GM12878 (cell line): ENCODE results near the gene USP10.

ENCODE experiments used
- EZH2 ChIP-seq: IDR thresholded peaks from 2 replicates; pipeline ENCODE4 v1.6.1; 2012; ENCODE audit warnings: low read depth, mild to moderate bottlenecking, control low read depth, inconsistent platforms, low read length, borderline replicate concordance; ENCODE audit not compliant: control insufficient read depth
- PKNOX1 ChIP-seq: fragments of 450-650 bp; IDR thresholded peaks from 2 replicates; pipeline ENCODE4 v1.6.1; 2016; ENCODE audit warnings: mild to moderate bottlenecking
- TF ChIP-seq, protein P1 (sequence below): fragments of 450-650 bp; IDR thresholded peaks from 2 replicates; pipeline ENCODE4 v1.6.1; 2017; ENCODE audit warnings: antibody characterized with exemption, mild to moderate bottlenecking, moderate library complexity
- TF ChIP-seq, protein P2 (sequence below), 3 experiments: IDR thresholded peaks in 2 of 3; conservative IDR thresholded peaks in 1 of 3; 2 replicates each; pipeline ENCODE4 v1.5.1; 2011; ENCODE audit warnings: low read depth in 3 of 3, low read length in 3 of 3, mild to moderate bottlenecking in 3 of 3, control low read depth in 2 of 3, moderate library complexity in 2 of 3, inconsistent platforms in 1 of 3, mixed read lengths in 1 of 3; ENCODE audit not compliant: control insufficient read depth in 2 of 3, insufficient read depth in 1 of 3; ENCODE audit errors: extremely low read depth in 1 of 3

GRCh38 chr16:84759061-84759460, 59.3 kb downstream of the USP10 start:
- TF ChIP-seq, protein P1, sequence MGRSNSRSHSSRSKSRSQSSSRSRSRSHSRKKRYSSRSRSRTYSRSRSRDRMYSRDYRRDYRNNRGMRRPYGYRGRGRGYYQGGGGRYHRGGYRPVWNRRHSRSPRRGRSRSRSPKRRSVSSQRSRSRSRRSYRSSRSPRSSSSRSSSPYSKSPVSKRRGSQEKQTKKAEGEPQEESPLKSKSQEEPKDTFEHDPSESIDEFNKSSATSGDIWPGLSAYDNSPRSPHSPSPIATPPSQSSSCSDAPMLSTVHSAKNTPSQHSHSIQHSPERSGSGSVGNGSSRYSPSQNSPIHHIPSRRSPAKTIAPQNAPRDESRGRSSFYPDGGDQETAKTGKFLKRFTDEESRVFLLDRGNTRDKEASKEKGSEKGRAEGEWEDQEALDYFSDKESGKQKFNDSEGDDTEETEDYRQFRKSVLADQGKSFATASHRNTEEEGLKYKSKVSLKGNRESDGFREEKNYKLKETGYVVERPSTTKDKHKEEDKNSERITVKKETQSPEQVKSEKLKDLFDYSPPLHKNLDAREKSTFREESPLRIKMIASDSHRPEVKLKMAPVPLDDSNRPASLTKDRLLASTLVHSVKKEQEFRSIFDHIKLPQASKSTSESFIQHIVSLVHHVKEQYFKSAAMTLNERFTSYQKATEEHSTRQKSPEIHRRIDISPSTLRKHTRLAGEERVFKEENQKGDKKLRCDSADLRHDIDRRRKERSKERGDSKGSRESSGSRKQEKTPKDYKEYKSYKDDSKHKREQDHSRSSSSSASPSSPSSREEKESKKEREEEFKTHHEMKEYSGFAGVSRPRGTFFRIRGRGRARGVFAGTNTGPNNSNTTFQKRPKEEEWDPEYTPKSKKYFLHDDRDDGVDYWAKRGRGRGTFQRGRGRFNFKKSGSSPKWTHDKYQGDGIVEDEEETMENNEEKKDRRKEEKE, result no peak
- TF ChIP-seq, protein P2, sequence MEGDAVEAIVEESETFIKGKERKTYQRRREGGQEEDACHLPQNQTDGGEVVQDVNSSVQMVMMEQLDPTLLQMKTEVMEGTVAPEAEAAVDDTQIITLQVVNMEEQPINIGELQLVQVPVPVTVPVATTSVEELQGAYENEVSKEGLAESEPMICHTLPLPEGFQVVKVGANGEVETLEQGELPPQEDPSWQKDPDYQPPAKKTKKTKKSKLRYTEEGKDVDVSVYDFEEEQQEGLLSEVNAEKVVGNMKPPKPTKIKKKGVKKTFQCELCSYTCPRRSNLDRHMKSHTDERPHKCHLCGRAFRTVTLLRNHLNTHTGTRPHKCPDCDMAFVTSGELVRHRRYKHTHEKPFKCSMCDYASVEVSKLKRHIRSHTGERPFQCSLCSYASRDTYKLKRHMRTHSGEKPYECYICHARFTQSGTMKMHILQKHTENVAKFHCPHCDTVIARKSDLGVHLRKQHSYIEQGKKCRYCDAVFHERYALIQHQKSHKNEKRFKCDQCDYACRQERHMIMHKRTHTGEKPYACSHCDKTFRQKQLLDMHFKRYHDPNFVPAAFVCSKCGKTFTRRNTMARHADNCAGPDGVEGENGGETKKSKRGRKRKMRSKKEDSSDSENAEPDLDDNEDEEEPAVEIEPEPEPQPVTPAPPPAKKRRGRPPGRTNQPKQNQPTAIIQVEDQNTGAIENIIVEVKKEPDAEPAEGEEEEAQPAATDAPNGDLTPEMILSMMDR (IDR thresholded peaks at IDR 0.05 in 2 of 3, conservative IDR thresholded peaks at IDR 0.05 in 1 of 3; ENCODE audit: control insufficient read depth in 2 of 3, extremely low read depth in 1 of 3, insufficient read depth in 1 of 3, low read depth in 3 of 3, low read length in 3 of 3), result no peak
- TF ChIP-seq EZH2 (no peak), PKNOX1 (no peak)
